Stimulated activated CD8-positive, alpha-beta memory T cell treated with anti-CD3 and anti-CD28 coated beads, Interleukin-7, amount 100 ng/mL, for 4 hours (primary cell): ENCODE results near the gene SENP5.
"Not testable (repeated sequence)": the region's sequence is repeated elsewhere in the genome, so short reads cannot be mapped to it uniquely, and the experiment has no call there.

Experiments
- DNase-seq, 2 donors: peaks; one replicate each; pipeline ENCODE4 v3.0.0-alpha.2; 2020; ENCODE audit warnings: low read depth in 2 of 2

SENP5 gene

GRCh38 chr3:196942915-196943277, 75.2 kb downstream of the SENP5 start:
- DNase-seq = peak in 1 of 2 donors; percentile 6

DNA sequence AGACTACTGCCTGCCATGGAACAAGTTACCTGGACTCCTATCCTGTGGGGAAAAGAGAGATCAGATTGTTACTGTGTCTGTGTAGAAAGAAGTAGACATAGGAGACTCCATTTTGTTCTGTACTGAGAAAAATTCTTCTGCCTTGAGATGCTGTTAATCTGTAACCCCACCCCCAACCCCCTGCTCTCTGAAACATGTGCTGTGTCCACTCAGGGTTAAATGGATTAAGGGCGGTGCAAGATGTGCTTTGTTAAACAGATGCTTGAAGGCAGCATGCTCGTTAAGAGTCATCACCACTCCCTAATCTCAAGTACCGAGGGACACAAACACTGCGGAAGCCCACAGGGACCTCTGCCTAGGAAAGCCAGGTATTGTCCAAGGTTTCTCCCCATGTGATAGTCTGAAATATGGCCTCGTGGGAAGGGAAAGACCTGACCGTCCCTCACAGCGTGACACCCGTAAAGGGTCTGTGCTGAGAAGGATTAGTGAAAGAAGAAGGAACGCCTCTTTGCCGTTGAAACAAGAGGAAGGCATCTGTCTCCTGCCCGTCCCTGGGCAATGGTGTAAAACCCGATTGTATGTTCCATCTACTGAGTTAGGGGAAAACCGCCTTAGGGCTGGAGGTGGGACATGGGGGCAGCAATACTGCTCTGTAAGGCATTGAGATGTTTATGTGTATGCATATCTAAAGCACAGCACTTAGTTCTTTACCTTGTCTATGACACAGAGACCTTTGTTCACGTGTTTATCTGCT, 76.5 kb downstream of the SENP5 start:
- not testable (repeated sequence) for DNase-seq

DNA sequence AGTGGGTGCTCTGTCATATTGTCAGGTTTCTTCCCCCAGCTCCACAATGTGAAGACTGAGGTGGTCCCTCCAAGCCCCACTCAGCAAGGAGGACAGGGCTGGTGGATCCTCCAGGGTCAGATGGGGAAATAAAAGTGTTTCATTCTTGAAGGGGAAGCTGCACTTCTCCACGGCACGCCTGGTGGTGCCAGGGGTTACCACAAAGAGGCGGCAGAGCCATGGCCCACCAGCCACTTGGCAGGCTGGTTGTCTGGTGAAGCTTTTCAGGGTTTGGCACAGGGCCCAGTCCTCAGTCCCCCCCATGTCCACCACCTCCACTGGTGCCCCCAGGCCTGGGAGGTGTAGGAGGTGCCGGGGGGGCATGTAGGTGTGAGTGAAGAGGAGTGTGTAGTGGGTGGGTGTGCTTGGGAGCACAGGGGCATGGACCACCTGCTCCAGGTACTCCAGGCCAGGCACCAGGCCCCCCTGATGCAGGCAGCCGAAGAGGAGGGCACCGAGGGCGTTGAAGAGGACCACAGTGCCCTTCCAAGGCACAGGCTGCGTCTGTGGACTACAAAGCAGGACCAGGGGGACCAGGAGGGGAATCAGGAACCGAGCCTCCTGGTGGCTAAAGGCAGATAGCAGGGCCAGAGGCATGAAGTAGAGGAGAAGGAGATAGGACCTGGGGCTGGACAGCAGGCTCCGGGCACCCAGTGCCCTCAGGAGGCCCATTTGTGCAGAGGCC, 79.6 kb downstream of the SENP5 start:
- DNase-seq = no peak

- DNase-seq = no peak
These were observed 80.2 kb downstream of the SENP5 start for GRCh38 chr3:196947860-196948441.

GRCh38 chr3:196948442-196949284, 80.9 kb downstream of the SENP5 start:
- DNase-seq = no peak

GRCh38 chr3:196949285-196949619, 81.5 kb downstream of the SENP5 start:
- no peak for DNase-seq

DNA sequence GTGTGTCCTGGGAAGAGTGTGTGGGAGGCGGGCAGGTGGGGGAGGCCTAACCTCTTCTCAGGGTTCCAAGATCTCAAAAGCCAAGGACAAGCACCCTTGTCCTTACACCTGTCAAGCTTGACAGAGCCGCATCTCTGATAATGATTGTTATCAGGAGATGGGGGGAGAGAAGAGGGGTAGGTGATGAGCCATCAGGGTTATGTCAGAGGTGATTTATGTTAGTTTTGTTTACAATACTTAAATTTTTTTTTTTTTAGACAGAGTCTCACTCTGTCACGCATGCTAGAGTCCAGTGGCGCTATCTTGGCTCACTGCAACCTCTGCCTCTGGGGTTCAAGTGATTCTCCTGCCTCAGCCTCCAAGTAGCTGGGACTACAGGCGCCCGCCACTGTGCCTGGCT, 82.0 kb downstream of the SENP5 start:
- DNase-seq = no peak

DNA sequence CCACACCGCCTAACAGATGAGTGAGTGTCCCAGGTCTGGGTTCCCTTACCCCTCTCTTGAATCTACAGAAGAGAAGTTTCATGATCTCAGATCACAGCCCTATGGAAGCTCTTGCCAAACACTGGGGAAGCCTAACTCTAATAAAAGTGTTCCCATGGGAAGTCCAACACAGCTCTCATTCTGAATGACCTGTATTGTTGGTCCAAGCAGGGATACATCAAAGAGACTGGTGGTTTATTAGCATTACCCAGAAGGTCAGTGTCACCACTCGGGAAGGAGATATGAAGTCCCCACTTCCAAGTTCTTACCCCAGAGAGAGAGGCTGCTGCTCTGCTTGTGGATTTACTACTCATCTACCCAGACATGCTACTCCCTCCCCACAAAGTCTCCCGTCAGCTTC, 83.7 kb downstream of the SENP5 start:
- no peak for DNase-seq

DNA sequence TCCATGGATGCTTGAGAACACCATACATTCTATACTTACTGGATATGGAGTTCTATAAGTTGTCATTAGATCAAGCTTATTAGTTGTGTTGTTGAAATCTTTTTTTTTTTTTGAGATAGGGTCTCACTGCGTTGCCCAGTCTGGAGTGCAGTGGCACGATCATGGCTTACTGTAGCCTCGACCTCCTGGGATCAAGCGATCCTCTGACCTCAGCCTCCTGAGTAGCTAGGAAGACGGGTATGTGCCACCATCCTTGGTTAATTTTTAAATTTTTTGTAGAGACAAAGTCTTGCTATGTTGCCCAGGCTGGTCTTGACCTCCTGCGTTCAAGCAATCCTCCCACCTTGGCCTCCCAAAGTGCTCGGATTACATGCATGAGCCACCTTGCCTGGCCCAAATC, 87.1 kb downstream of the SENP5 start:
- no peak for DNase-seq

- DNase-seq = no peak
These were observed 94.6 kb downstream of the SENP5 start for GRCh38 chr3:196962108-196962929.

GRCh38 chr3:196962930-196963630, 95.4 kb downstream of the SENP5 start:
- no peak for DNase-seq

DNA sequence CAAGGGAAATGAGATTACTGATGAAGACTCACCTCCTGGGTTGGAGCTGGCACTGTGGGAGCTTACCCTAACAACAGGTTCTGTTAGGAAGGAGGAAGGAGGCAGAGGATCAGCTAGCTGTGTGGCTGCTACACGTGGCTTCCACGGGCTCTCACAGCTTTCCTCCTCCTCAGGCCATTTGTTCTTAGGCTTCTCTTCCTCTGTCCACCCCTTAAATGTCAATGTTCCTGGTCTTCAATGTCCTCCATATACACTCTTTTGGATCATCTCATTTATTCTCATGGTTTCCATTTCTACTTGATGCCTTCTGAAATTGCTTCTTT, 95.9 kb downstream of the SENP5 start:
- DNase-seq = no peak

GRCh38 chr3:196965112-196965803, 97.5 kb downstream of the SENP5 start:
- DNase-seq = no peak

DNA sequence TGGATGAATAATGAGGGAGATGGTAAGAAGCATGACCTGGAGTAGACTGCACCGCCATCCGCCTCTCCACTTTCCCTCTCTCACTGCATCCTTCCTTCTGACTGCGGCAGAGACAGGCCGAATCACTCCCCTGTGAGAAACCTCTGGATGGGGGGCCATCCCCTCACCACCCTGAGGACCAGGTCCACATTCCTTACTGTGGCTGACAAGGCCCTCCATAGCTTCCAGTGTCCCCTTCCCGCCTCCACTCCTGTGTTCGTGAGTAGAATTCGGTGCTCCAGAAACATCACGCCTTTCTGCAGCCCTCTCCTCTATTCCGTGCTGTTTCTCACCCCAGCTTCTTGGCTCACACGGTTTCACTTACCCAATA, 98.1 kb downstream of the SENP5 start:
- no peak for DNase-seq

DNA sequence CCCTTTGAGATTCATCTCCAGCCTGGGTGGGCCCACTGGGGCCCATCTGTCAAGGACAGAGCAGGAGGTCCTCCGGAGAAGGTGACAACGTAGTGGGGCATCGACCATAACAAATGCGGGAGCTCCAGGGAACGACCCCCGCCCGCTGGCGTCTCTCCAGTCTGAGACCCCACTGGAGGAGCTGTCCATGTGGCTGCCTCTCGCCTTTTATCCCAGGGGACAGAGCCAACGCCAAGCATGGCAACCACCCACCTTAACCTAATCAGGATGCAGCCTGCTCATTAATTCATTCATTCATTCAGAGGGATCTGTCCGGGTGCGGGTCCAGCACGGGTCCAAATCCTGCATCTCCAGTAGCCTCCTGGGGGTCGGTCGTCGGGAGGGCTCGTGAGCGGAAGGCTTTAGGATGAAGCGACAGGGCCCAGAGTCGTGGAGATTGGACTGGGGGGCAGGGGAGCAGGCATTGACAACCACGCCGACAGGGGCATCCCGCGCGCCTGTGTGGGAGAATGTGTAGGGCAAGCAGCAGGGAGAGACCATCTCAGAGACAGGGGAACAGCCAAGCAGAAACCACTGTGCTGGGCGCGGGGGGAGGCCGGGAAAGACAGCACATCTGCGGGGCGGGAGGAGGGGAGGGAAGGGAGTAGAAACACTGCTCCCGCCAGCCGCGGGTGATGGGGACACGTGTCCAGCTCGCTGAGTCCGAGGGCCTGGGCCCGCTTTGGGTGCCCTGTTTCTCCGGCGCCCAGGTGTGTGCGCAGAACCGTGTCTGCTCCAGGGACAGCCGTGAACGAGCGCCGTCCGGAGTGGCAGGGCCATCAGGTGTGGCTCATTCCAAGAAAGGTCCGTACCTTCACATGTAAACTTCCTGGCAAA, 99.0 kb downstream of the SENP5 start:
- DNase-seq = no peak

DNA sequence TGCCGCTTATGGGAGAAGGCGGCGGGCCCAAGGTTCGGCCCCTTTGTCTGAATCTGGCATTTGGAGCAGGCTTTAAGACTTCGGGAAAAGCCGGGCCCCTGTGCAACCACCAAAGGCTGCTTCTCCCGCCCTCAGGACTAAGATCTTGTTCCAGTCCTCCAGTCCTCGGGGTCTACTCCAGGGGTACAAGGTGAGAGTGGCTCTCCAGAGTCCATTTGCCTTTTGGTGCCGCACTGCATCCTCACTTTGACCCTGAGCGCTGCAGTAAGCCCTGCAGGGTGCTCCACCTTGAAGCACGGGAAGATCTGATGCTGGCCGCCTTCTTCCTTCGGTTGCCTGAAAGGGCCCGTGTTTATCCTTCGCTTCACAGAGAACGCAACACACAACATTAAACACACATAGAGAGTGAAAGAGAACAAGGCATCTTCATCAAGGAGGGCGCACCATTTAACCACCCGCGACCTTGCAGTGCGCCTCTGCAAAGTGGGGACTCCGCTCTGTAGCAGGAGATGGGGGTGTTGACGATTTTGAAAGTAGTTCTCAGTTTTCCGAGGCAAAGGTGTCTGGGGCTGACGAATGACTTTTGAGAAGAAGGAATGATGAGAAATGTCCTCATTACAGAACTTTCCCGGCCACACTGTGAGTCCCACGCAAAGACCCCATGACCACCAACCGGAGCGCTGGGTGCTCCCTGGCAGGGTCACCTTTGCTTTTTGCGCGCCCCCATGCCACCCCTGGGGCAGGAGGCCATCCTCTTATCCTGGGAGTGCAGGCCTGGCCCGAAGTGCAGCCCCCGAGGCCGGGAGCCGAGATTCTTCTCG, 99.9 kb downstream of the SENP5 start:
- DNase-seq = no peak

GRCh38 chr3:196968233-196969133, 100.8 kb downstream of the SENP5 start, which contains the start of gene PIGZ:
TSS of gene PIGZ (minus strand) at chr3:196968833. CDS start at chr3:196952031, 16,802 bp downstream.
- DNase-seq = peak in 1 of 2 donors; percentile 34
